ENCODE results near the gene RPF1. TPM values are rescaled to one million over a fixed set of nuclear protein-coding genes. Genes with fewer than 3 reads are reported as not detected.

RPF1 gene
- total RNA-seq, 1 experiment from 2014 or later = 36.1 TPM

GRCh38 chr1:84434801-84435549 lies 44.1 kb upstream of the RPF1 start:
- no peak overlapping the region for H3K27ac Mint-ChIP-seq
- Histone ChIP-seq H3K79me1 (ENCODE audit: insufficient read depth, low read depth, low read length, poor library complexity, severe bottlenecking) (no peaks in the 10 kb centered on the region), H2BK15ac (ENCODE audit: low read depth, low read length) (no peak overlapping the region), H3K18ac (ENCODE audit: insufficient read length, low read depth, low read length) (no peak overlapping the region), H4K91ac (ENCODE audit: insufficient read length, low read depth, low read length) (no peak overlapping the region), H3K27me3 (ENCODE audit: insufficient read depth, low read length) (no peaks in the 10 kb centered on the region), H2BK12ac (ENCODE audit: insufficient read length, low read depth, low read length) (no peak overlapping the region), H3K9ac (ENCODE audit: extremely low read depth, insufficient read length, low read length) (no peak overlapping the region), H2BK120ac (ENCODE audit: low read depth, low read length, poor library complexity, severe bottlenecking) (no peak overlapping the region), H3K23me2 (ENCODE audit: insufficient read length, low read depth, low read length, poor library complexity, severe bottlenecking) (no peaks in the 10 kb centered on the region), H3K27ac (ENCODE audit: insufficient read length, low read depth, low read length) (no peak overlapping the region), H3K9me3 (ENCODE audit: control insufficient read depth, low read depth, low read length) (no peaks in the 10 kb centered on the region), H4K20me1 (ENCODE audit: control insufficient read depth, insufficient read depth, insufficient read length) (no peaks in the 10 kb centered on the region), H2AK5ac (ENCODE audit: insufficient read length, low read length) (no peak overlapping the region), H3K56ac (ENCODE audit: insufficient read length, low read depth, low read length) (no peak overlapping the region), H3K23ac (ENCODE audit: insufficient read length, low read depth, low read length) (no peak overlapping the region), H3K4me1 (ENCODE audit: insufficient read depth, low read length) (no peaks in the 10 kb centered on the region), H4K8ac (replicated peaks; ENCODE audit: insufficient read length, low read depth, low read length) (no peak overlapping the region), H3K4ac (ENCODE audit: low read depth, low read length) (no peak overlapping the region), H2BK5ac (ENCODE audit: insufficient read length, low read length) (no peak overlapping the region), H4K5ac (ENCODE audit: insufficient read length, low read depth, low read length) (no peak overlapping the region), H3K79me2 (ENCODE audit: insufficient read depth, low read length) (no peaks in the 10 kb centered on the region), H3K4me2 (ENCODE audit: insufficient read depth, insufficient read length, low read length) (no peak overlapping the region), H3T11ph (ENCODE audit: low read length) (no peak overlapping the region), H2AFZ (ENCODE audit: low read length) (no peak overlapping the region), H3K14ac (ENCODE audit: insufficient read depth, low read length) (no peak overlapping the region), H2BK20ac (ENCODE audit: low read depth, low read length, poor library complexity, severe bottlenecking) (no peak overlapping the region)
- H3K27me3 Mint-ChIP-seq (ENCODE audit: low read depth) = peaks cover 2% of the 10 kb centered on the region; the same call in 1 of the 2 replicates
- H3K36me3 Mint-ChIP-seq (ENCODE audit: insufficient read depth in 1 of 3, low read depth in 3 of 3) = peaks cover 0 to 6% (median 0%) of the 10 kb centered on the region in 3 experiments; a peak in 1 of 7 replicates
- no peak overlapping the region for H3K4me3 Mint-ChIP-seq
- peaks cover 0 to 5% of the 10 kb centered on the region in 2 experiments; a peak in 1 of 5 replicates for H3K9me3 Mint-ChIP-seq
- DNase-seq = no peak
- H3K4me1 Mint-ChIP-seq = peaks cover 3 to 4% of the 10 kb centered on the region in 2 experiments; a peak in 1 of 4 replicates
- no CpG with 5 or more reads among the region's 4 CpGs for WGBS (ENCODE audit: extremely low coverage, insufficient read length, low lambda C conversion rate)
- TF ChIP-seq, protein P1, sequence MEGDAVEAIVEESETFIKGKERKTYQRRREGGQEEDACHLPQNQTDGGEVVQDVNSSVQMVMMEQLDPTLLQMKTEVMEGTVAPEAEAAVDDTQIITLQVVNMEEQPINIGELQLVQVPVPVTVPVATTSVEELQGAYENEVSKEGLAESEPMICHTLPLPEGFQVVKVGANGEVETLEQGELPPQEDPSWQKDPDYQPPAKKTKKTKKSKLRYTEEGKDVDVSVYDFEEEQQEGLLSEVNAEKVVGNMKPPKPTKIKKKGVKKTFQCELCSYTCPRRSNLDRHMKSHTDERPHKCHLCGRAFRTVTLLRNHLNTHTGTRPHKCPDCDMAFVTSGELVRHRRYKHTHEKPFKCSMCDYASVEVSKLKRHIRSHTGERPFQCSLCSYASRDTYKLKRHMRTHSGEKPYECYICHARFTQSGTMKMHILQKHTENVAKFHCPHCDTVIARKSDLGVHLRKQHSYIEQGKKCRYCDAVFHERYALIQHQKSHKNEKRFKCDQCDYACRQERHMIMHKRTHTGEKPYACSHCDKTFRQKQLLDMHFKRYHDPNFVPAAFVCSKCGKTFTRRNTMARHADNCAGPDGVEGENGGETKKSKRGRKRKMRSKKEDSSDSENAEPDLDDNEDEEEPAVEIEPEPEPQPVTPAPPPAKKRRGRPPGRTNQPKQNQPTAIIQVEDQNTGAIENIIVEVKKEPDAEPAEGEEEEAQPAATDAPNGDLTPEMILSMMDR (conservative IDR thresholded peaks at IDR 0.05) = no peak
